ENCODE data around the gene WEE1. TPM values are rescaled to one million over a fixed set of nuclear protein-coding genes. Genes with fewer than 3 reads are reported as not detected.
A peak's percentile ranks its signal among the peaks of the same experiment; 100 is the strongest.
"Not testable (repeated sequence)": the region's sequence is repeated elsewhere in the genome, so short reads cannot be mapped to it uniquely, and the experiment has no call there.

Gene WEE1
- total RNA-seq, 2 donors from 2014 or later, result 28.0 to 63.8 TPM

- Mint-ChIP-seq H3K9me3 (no peaks in the 10 kb centered on the region), H3K4me1 (ENCODE audit: low read depth in 2 of 2) (peaks cover 0 to 6% of the 10 kb centered on the region in 2 donors)
Observed at GRCh38 chr11:9594267-9595046, 21.0 kb downstream of the WEE1 start.

GRCh38 chr11:9596926-9597464 lies 23.5 kb downstream of the WEE1 start:
- no peak overlapping the region for H3K4me3 Mint-ChIP-seq
- ATAC-seq, result no peak

More at GRCh38 chr11:9594267-9595046, 21.0 kb downstream of the WEE1 start:
- no peak for DNase-seq (ENCODE audit: low spot score)
- Mint-ChIP-seq H3K27me3 (no peaks in the 10 kb centered on the region), H3K4me3 (no peak overlapping the region), H3K36me3 (peaks cover 1% of the 10 kb centered on the region), H3K27ac (no peak overlapping the region)
- no peak for ATAC-seq

GRCh38 chr11:9600166-9600565 lies 26.7 kb downstream of the WEE1 start:
- Mint-ChIP-seq H3K27me3 (peaks cover 2 to 7% of the 10 kb centered on the region in 2 donors), H3K27ac (peak overlapping the region; percentile 50 to 77), H3K4me3 (no peak overlapping the region), H3K9me3 (no peaks in the 10 kb centered on the region), H3K36me3 (no peaks in the 10 kb centered on the region), H3K4me1 (ENCODE audit: low read depth in 2 of 2) (peaks cover 25 to 31% of the 10 kb centered on the region in 2 donors)
- DNase-seq (ENCODE audit: low spot score) (no peak), ATAC-seq (no peak)

More at GRCh38 chr11:9596926-9597464, 23.5 kb downstream of the WEE1 start:
- Mint-ChIP-seq H3K27ac (no peak overlapping the region), H3K9me3 (no peaks in the 10 kb centered on the region), H3K27me3 (no peaks in the 10 kb centered on the region), H3K36me3 (no peaks in the 10 kb centered on the region), H3K4me1 (ENCODE audit: low read depth in 2 of 2) (peaks cover 20 to 23% of the 10 kb centered on the region in 2 donors)
- DNase-seq (ENCODE audit: low spot score), result no peak

GRCh38 chr11:9600644-9601036 lies 27.2 kb downstream of the WEE1 start:
- Mint-ChIP-seq H3K4me3 (peak overlapping the region; percentile 61), H3K36me3 (no peaks in the 10 kb centered on the region), H3K9me3 (no peaks in the 10 kb centered on the region), H3K27ac (peak overlapping the region; percentile 50 to 77), H3K27me3 (peaks cover 4 to 12% of the 10 kb centered on the region in 2 donors), H3K4me1 (ENCODE audit: low read depth in 2 of 2) (peaks cover 25 to 31% of the 10 kb centered on the region in 2 donors)
- no peak for DNase-seq (ENCODE audit: low spot score)
- no peak for ATAC-seq

- H3K4me3 Mint-ChIP-seq, result peak overlapping the region; percentile 61
- peak; percentile 96 for ATAC-seq
Observed at GRCh38 chr11:9601037-9601875, 27.8 kb downstream of the WEE1 start.

GRCh38 chr11:9601876-9602199 lies 28.4 kb downstream of the WEE1 start:
- H3K4me3 Mint-ChIP-seq, result peak overlapping the region; percentile 61
- ATAC-seq (peak in 1 of 2 donors; percentile 62), DNase-seq (ENCODE audit: low spot score) (no peak)
- peaks cover 25 to 34% of the 10 kb centered on the region in 2 donors for H3K4me1 Mint-ChIP-seq (ENCODE audit: low read depth in 2 of 2)
- H3K27ac Mint-ChIP-seq, result peak overlapping the region; percentile 50 to 77
- peaks cover 11 to 24% of the 10 kb centered on the region in 2 donors for H3K27me3 Mint-ChIP-seq
- no peaks in the 10 kb centered on the region for H3K9me3 Mint-ChIP-seq
- no peaks in the 10 kb centered on the region for H3K36me3 Mint-ChIP-seq

More at GRCh38 chr11:9601037-9601875, 27.8 kb downstream of the WEE1 start:
- Mint-ChIP-seq H3K36me3 (no peaks in the 10 kb centered on the region), H3K27me3 (peaks cover 7 to 18% of the 10 kb centered on the region in 2 donors), H3K27ac (peak overlapping the region; percentile 50 to 77), H3K4me1 (ENCODE audit: low read depth in 2 of 2) (peaks cover 25 to 31% of the 10 kb centered on the region in 2 donors), H3K9me3 (no peaks in the 10 kb centered on the region)
- DNase-seq (ENCODE audit: low spot score), result peak; percentile 93

GRCh38 chr11:9603214-9603613 lies 29.7 kb downstream of the WEE1 start:
- H3K27ac Mint-ChIP-seq; H3K4me3 Mint-ChIP-seq; H3K9me3 Mint-ChIP-seq; DNase-seq (ENCODE audit: low spot score); ATAC-seq; H3K36me3 Mint-ChIP-seq: not testable (repeated sequence)
- Mint-ChIP-seq H3K27me3 (peaks cover 12 to 26% of the 10 kb centered on the region in 2 donors), H3K4me1 (ENCODE audit: low read depth in 2 of 2) (peaks cover 25 to 34% of the 10 kb centered on the region in 2 donors)

GRCh38 chr11:9604134-9604533 lies 30.7 kb downstream of the WEE1 start:
- H3K9me3 Mint-ChIP-seq, result no peaks in the 10 kb centered on the region
- no peaks in the 10 kb centered on the region for H3K36me3 Mint-ChIP-seq
- ATAC-seq (no peak), DNase-seq (ENCODE audit: low spot score) (no peak)
- H3K4me1 Mint-ChIP-seq (ENCODE audit: low read depth in 2 of 2), result peaks cover 25 to 35% of the 10 kb centered on the region in 2 donors
- no peak overlapping the region for H3K27ac Mint-ChIP-seq
- H3K4me3 Mint-ChIP-seq, result no peak overlapping the region
- peaks cover 14 to 26% of the 10 kb centered on the region in 2 donors for H3K27me3 Mint-ChIP-seq

- peak overlapping the region in 1 of 2 donors; percentile 1 for H3K27ac Mint-ChIP-seq
- ATAC-seq (no peak), DNase-seq (ENCODE audit: low spot score) (no peak)
- no peak overlapping the region for H3K4me3 Mint-ChIP-seq
- peaks cover 18 to 29% of the 10 kb centered on the region in 2 donors for H3K4me1 Mint-ChIP-seq (ENCODE audit: low read depth in 2 of 2)
- peaks cover 16 to 26% of the 10 kb centered on the region in 2 donors for H3K27me3 Mint-ChIP-seq
- no peaks in the 10 kb centered on the region for H3K36me3 Mint-ChIP-seq
- H3K9me3 Mint-ChIP-seq, result no peaks in the 10 kb centered on the region
Observed at GRCh38 chr11:9605742-9606141, 32.3 kb downstream of the WEE1 start.

GRCh38 chr11:9606809-9607510 lies 33.5 kb downstream of the WEE1 start:
- Mint-ChIP-seq H3K27ac (no peak overlapping the region), H3K4me1 (ENCODE audit: low read depth in 2 of 2) (peaks cover 8 to 22% of the 10 kb centered on the region in 2 donors), H3K36me3 (no peaks in the 10 kb centered on the region), H3K9me3 (no peaks in the 10 kb centered on the region), H3K27me3 (peaks cover 16 to 26% of the 10 kb centered on the region in 2 donors), H3K4me3 (no peak overlapping the region)
- DNase-seq (ENCODE audit: low spot score), result no peak
- peak in 1 of 2 donors; percentile 17 for ATAC-seq

- Mint-ChIP-seq H3K27ac (no peak overlapping the region), H3K4me3 (no peak overlapping the region), H3K27me3 (peaks cover 16 to 26% of the 10 kb centered on the region in 2 donors), H3K9me3 (no peaks in the 10 kb centered on the region), H3K4me1 (ENCODE audit: low read depth in 2 of 2) (peaks cover 8 to 17% of the 10 kb centered on the region in 2 donors), H3K36me3 (no peaks in the 10 kb centered on the region)
- DNase-seq (ENCODE audit: low spot score) (no peak), ATAC-seq (no peak)
Observed at GRCh38 chr11:9607511-9607899, 34.0 kb downstream of the WEE1 start.

GRCh38 chr11:9609002-9609759 lies 35.7 kb downstream of the WEE1 start:
- H3K9me3 Mint-ChIP-seq, result no peaks in the 10 kb centered on the region
- DNase-seq (ENCODE audit: low spot score) (no peak), ATAC-seq (no peak)
- no peak overlapping the region for H3K27ac Mint-ChIP-seq
- no peak overlapping the region for H3K4me3 Mint-ChIP-seq
- peaks cover 14 to 21% of the 10 kb centered on the region in 2 donors for H3K4me1 Mint-ChIP-seq (ENCODE audit: low read depth in 2 of 2)
- H3K36me3 Mint-ChIP-seq, result no peaks in the 10 kb centered on the region
- H3K27me3 Mint-ChIP-seq, result peaks cover 14 to 19% of the 10 kb centered on the region in 2 donors
